ENCODE measurements around the gene ATP10A.

DNA sequence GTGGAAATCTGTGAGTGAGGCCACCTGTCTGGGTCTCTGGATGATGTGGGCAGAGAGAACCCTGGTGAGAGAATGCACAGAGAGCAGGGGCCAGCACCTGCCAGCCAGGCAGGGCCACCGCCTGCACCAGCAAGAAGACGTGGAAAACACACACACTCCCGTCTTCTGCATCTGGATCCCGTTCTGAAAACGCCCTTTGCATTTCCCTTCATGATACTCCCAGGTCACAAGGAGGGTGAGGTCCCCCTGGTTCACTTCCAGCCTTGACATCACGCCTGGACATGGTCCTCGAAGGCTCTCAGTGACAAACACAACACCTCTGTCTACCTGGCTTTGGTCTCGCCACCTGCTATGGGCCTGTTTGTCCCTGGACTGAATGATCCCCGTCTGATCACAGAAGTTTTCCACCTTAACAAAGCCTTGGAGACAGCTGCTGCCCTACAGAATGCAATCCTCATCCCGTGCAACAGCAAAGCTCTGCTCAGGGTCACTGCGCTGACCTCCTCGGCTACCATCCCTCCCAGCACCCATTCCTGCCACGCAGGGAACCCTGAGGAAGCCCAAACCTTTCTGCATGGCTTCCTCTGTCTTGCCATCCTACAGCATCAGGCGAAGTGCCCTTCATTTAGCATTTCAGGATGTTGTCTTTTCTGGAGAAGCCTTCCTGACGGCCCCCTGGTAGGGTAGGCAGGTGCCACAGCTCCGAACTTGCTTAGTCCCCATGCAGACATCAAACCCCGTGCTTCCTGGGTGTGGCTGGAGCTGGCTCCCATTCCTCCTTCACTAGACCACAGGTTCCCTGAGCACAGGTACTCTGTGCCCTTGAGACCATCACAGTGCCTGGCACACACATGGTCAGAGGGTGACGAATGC, 122.5 kb downstream of the ATP10A start:
- TF ChIP-seq, protein P1, sequence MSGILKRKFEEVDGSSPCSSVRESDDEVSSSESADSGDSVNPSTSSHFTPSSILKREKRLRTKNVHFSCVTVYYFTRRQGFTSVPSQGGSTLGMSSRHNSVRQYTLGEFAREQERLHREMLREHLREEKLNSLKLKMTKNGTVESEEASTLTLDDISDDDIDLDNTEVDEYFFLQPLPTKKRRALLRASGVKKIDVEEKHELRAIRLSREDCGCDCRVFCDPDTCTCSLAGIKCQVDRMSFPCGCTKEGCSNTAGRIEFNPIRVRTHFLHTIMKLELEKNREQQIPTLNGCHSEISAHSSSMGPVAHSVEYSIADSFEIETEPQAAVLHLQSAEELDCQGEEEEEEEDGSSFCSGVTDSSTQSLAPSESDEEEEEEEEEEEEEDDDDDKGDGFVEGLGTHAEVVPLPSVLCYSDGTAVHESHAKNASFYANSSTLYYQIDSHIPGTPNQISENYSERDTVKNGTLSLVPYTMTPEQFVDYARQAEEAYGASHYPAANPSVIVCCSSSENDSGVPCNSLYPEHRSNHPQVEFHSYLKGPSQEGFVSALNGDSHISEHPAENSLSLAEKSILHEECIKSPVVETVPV (CRISPR knock-in tag; IDR thresholded peaks at IDR 0.05): no peak
- TF ChIP-seq ZNF565 (CRISPR knock-in tag; conservative IDR thresholded peaks at IDR 0.05; ENCODE audit: low read depth): no peak
